ENCODE data around the gene MGST2. TPM values are rescaled to one million over a fixed set of nuclear protein-coding genes. Genes with fewer than 3 reads are reported as not detected.

The MGST2 gene
- total RNA-seq, 1 experiment from 2014 or later, result 39.0 TPM

DNA sequence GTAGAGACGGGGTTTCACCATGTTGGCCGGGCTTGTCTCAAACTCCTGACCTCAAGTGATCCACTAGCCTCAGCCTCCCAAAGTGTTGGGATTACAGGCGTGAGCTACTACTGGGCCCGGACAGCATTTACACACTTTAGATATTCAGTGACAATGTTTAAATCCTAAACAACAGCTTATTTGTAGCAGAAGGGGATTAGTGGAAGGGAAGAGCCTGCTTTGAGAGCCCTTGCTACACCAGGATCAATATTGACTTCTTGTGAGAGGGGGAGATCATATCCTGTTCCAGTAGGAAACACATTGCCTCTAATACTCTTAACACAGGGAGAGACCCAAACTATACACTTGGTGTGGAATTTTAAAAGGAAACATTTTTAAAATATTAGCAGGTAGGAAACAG, 7.1 kb downstream of the MGST2 start:
- H4K20me1 ChIP-seq (ENCODE audit: low read length), result no peaks in the 10 kb centered on the region
- CTCF ChIA-PET, result no interaction called here
- intact Hi-C loops (cut with micrococcal nuclease), result no loop called here
- peaks cover 24% of the 10 kb centered on the region for H3K79me2 ChIP-seq (ENCODE audit: low read length)
- no peaks in the 10 kb centered on the region for H3K4me1 ChIP-seq (ENCODE audit: insufficient read depth, low read length)
- H3K4me3 ChIP-seq (ENCODE audit: low read length), result no peak overlapping the region
- H3K27me3 ChIP-seq (ENCODE audit: low read length), result no peaks in the 10 kb centered on the region
- H2AFZ ChIP-seq (ENCODE audit: low read length), result no peak overlapping the region
- H3F3A ChIP-seq (ENCODE audit: low read length, unreplicated experiment), result no peaks in the 10 kb centered on the region
- no peak overlapping the region for H3K9ac ChIP-seq (ENCODE audit: low read length)
- H3K4me2 ChIP-seq (ENCODE audit: low read length), result no peak overlapping the region
- H3K36me3 ChIP-seq (ENCODE audit: low read depth, low read length), result no peaks in the 10 kb centered on the region
- ATAC-seq, result no peak
- no peaks in the 10 kb centered on the region for H3K9me2 ChIP-seq (replicated peaks; ENCODE audit: low read length)
- no peak for DNase-seq
- H3K27ac ChIP-seq (ENCODE audit: low read length), result no peak overlapping the region
- no TSS peak for BruUV-seq (replicated peaks)
- TF ChIP-seq EZH2 (IDR thresholded peaks at IDR 0.05; ENCODE audit: low read length, unreplicated experiment) (no peak), EZH2phosphoT487 (IDR thresholded peaks at IDR 0.05; ENCODE audit: borderline replicate concordance, low read length) (no peak), CTCF (conservative IDR thresholded peaks at IDR 0.05; ENCODE audit: low read depth, low read length) (no peak)
- POLR2A ChIA-PET (ENCODE audit: unreplicated experiment), result no interaction called here
- H3K9me3 ChIP-seq (ENCODE audit: low read length), result no peaks in the 10 kb centered on the region

- intact Hi-C loops (cut with micrococcal nuclease), result no loop called here
- no peaks in the 10 kb centered on the region for H3K4me1 ChIP-seq (ENCODE audit: insufficient read depth, low read length)
- CTCF ChIA-PET, result interaction anchor here (0.7 kb wide), 1 partner anchor 19 kb away, joined by 4 read pairs; no protein-coding TSS in a partner anchor
Measured at GRCh38 chr4:139674875-139675550, 9.4 kb downstream of the MGST2 start.

More at GRCh38 chr4:139674875-139675550, 9.4 kb downstream of the MGST2 start:
- Histone ChIP-seq H3K9ac (ENCODE audit: low read length) (no peak overlapping the region), H3K36me3 (ENCODE audit: low read depth, low read length) (no peaks in the 10 kb centered on the region), H4K20me1 (ENCODE audit: low read length) (no peaks in the 10 kb centered on the region), H2AFZ (ENCODE audit: low read length) (no peak overlapping the region), H3K27ac (ENCODE audit: low read length) (no peak overlapping the region), H3F3A (ENCODE audit: low read length, unreplicated experiment) (no peaks in the 10 kb centered on the region), H3K4me3 (ENCODE audit: low read length) (no peak overlapping the region), H3K9me2 (replicated peaks; ENCODE audit: low read length) (no peaks in the 10 kb centered on the region), H3K27me3 (ENCODE audit: low read length) (no peaks in the 10 kb centered on the region), H3K9me3 (ENCODE audit: low read length) (no peaks in the 10 kb centered on the region), H3K79me2 (ENCODE audit: low read length) (0 out of 2 replicates have a peak, but pooled peaks cover 5% of the 10 kb centered on the region), H3K4me2 (ENCODE audit: low read length) (no peak overlapping the region)
- DNase-seq, result no peak
- TF ChIP-seq EZH2phosphoT487 (IDR thresholded peaks at IDR 0.05; ENCODE audit: borderline replicate concordance, low read length), result no peak
- no peak for TF ChIP-seq CTCF (conservative IDR thresholded peaks at IDR 0.05; ENCODE audit: low read depth, low read length)
- TF ChIP-seq EZH2 (IDR thresholded peaks at IDR 0.05; ENCODE audit: low read length, unreplicated experiment), result no peak
- POLR2A ChIA-PET (ENCODE audit: unreplicated experiment), result no interaction called here
- ATAC-seq, result no peak
- BruUV-seq (replicated peaks), result no TSS peak
